UCSD-AML1 (cell line): ENCODE data around the gene CCDC92B.
"Not testable (repeated sequence)": the region's sequence is repeated elsewhere in the genome, so short reads cannot be mapped to it uniquely, and the experiment has no call there.

Experiments
- DNase-seq: peaks from one replicate; lab custom pipeline; 2025; ENCODE audit not compliant: unreplicated experiment; lab: John Stamatoyannopoulos, UW

Gene CCDC92B

DNA sequence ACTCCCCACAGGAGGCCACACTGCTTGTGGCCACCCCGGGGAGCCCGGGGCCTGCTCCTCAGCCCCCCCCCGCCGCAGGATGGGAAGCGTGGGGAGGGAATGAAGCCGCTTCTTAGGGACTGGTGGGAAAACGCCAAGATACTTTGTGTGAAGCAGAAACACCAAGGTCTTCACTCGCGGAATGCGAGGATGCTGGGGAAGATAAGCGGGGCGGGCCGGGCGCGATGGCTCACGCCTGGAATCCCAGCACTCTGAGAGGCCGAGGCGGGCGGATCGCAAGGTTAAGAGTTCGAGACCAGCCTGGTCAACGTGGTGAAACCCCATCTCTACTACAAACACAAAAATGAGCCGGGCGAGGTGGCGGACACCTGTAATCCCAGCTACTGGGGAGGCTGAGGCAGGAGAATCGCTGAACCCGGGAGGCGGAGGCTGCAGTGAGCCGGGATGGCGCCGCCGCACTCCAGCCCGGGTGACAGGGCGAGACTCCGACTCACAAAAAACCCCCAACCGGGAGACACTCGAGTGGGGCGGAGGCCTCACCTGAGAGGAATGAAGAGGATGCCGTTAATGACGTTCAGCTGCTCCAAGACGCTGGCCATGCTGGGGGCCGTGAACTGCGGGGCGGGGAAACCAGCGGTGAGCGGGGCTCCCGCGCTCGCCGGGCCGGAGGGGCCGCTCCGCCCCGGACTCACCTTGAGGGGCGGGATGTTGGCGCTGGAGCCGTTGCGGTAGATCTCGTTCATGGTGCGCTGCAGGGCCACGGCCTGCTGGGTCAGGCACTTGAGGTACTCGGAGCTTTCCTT, 58.2 kb downstream of the CCDC92B start:
- no peak for DNase-seq

DNA sequence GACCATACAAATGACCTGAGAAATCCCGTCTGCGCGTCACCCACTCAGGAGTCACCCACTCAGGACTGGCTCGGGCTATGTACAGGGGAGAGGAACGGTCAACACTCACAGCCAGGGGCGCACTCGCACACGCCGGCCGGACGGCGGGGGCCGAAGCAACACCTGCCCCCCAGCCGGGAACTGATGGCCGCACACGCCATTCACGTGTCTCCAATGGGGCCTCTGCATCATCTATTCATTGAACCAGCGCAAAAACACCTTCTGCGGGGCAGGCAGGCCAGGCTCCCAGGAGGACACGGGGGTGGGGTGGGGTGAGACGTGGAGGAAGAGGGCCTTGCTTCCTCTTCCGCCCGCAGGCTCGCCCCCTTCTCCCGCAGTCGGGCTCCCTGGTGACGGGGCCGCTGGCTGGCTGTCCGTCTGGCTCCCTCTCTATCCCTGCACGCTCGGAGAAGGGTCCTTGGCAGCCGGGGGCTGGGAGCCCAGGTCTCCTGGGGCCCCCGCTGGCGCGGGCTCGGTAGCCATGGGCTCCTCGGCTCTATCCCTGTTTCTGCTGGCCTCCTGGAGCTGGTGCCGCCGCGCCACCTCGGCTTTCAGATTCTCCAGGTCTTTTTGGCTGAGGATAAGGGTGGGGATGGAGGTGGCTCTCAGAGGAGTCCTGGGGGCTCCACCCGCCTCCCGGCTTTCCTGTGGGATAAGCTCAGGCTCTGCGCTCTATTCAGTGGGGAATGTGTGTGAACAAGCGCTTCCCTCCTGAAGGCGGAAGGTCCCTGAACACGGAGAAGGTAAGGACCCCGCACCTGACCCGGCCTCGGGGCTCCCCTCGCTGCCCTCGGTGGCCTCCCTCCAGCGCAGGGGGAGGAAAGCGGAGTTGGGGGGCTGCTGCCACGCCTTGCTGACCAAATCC, 59.0 kb downstream of the CCDC92B start:
- DNase-seq: no peak

DNA sequence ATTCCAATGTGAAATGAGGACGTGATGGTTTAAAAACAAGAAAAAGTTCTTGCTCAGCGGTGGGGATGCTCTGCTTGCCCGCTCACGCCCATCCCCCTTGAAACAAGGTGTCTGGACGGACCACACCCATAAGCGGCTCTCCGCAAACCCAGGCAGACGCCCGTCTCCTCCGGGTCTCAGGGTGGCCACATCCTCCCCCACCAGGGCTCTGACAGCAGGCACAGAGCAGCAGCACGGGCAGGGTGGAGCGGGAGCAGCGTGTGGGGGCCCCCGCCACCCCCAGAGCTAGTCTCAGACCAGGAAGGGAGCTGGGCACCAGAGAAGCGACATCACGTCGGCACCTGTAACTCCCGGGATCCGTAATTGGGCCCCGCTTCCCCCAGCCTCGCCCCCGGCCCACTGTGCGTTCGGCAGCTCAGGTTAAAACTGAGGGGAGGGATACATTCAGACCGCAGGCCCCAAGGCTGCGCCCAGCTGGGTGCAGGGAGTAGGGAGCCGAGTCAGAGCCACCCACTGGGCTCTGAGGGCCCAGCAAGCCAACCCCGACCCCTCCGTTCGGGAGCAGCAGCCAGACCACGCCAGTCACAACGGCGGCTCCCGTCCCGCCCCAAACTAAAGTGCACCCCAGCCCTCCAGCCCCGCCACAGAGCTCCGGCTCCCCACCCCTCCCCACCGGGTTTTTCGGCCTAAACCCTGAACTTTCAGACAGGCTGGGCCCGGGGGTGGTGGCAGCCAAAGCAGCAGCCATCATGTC, 59.9 kb downstream of the CCDC92B start:
- no peak for DNase-seq

DNA sequence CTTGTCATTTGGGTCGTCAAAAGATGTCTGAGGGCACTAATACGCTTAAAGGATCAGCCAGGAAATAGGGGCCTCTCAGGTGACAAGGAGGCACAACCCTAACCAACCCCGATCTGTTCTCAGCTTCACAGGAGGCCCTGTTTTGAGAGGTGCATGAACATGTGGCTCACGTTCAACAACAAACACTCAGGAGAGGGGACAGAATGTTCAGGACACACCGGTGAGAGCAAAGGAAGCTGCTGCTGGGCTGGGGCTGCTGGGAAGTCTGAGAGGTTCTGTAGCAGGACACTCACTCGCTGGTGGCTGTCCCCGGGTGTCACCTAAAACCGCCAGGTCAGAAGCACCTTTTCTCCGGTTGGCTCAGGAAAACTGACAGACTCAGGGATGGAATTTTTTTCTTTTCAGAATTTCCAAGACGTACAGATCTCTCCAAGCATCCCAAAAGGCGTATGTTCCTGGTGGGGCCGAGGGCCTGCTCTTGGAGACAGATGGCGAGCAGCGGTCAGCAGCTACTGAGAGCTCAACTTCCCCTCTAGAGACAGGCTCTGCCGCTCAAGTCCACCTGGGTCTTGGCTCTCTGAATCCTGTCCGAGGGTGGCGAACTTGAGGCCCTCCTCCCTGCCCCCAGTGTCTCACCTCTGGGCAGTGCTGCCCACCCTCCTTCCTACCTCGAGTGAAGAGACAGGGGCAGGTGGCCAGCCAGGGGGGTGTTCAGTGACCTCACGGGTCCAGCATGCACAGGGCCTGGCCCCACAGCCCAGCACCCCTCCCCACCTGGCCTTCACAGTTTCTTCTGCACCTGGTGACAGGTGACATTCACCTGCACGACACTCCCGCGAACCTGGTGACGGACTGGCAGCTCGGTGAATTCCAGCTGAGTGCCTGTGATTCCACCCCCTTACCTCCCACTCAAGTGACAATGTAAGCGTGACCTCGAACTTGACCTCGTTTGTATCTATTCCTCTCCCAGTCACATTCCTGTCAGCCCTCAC, 60.8 kb downstream of the CCDC92B start:
- DNase-seq: no peak

DNA sequence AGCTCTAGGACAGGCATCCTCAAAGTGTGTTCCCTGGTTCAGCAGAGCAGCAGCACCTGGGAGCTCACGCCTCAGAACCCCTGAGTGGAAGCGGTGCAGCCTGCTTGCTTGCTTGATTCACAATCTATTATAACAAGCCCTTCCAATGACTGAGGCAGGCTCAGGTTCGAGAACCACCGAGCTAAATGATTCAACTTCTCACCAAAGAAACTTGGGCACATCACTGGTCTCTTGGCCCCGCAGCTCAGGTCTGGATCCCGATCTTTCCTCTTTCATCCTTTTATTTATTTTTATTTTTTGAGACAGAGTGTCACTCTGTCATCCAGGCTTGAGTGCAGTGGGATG, 62.4 kb downstream of the CCDC92B start:
- no peak for DNase-seq

GRCh38 chr17:2685696-2686095, 63.8 kb downstream of the CCDC92B start:
- DNase-seq: no peak

- no peak for DNase-seq
These were observed 64.9 kb downstream of the CCDC92B start for GRCh38 chr17:2684549-2684948.

- DNase-seq: no peak
These were observed 65.5 kb downstream of the CCDC92B start for GRCh38 chr17:2683912-2684311.

GRCh38 chr17:2682176-2682938, 67.1 kb downstream of the CCDC92B start:
- no peak for DNase-seq

DNA sequence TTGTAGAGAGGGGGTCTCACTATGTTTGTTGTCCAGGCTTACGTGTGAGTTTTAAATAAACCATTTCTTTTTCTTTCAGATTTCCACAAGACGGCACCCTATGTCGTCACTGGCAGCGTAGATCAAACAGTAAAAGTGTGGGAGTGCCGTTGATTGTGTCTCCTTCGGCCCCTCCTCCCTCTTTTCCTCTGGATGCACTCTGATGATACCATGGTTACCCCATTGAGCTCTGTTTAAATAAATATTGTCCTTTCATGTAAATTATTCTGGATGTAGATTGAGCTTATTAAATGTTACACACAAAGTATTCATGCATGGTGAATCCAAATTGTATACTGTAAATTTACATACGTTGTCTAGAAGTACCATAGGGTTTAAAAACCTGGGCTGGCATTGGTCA, 67.8 kb downstream of the CCDC92B start:
- DNase-seq: no peak

- no peak for DNase-seq
These were observed 68.5 kb downstream of the CCDC92B start for GRCh38 chr17:2680961-2681360.

GRCh38 chr17:2679247-2679646, 70.2 kb downstream of the CCDC92B start:
- not testable (repeated sequence) for DNase-seq
